DND-41 (cell line): ENCODE measurements around the gene AIF1L.

ENCODE experiments used
- CTCF ChIP-seq: IDR thresholded peaks from 2 replicates; pipeline ENCODE4 v1.5.1; 2012; ENCODE audit warnings: borderline replicate concordance, low read length, moderate library complexity, mild to moderate bottlenecking; ENCODE audit not compliant: poor library complexity, severe bottlenecking; ENCODE audit errors: extremely low read depth
- EZH2 ChIP-seq: IDR thresholded peaks from 3 replicates; pipeline ENCODE4 v1.6.1; 2012; ENCODE audit warnings: borderline replicate concordance, low read depth, mild to moderate bottlenecking, moderate library complexity, low read length, inconsistent platforms; ENCODE audit not compliant: severe bottlenecking

GRCh38 chr9:131065599-131065998 is 30.7 kb upstream of the AIF1L start:
- TF ChIP-seq CTCF (no peak), EZH2 (no peak)
